WTC11 (cell line): ENCODE data around the gene AKT3. TPM values are rescaled to one million over a fixed set of nuclear protein-coding genes. Genes with fewer than 3 reads are reported as not detected.
"Not testable (repeated sequence)": the region's sequence is repeated elsewhere in the genome, so short reads cannot be mapped to it uniquely, and the experiment has no call there.

ENCODE experiments used
- ATAC-seq: fragments of 200-7000 bp; cut with Tn5 transposase; 2 replicates; pipeline ENCODE4 v1.10.0; 2021; ENCODE audit warnings: mild to moderate bottlenecking, moderate library complexity
- CTCF ChIA-PET: fragments of 300-600 bp; sonication (Branson Sonifier 250); formaldehyde crosslinking; loops from one replicate; lab custom pipeline; 2021; ENCODE audit warnings: antibody characterized with exemption; lab: Charles Lee
- POLR2A ChIA-PET: fragments of 350-600 bp; sonication (Branson Sonifier 250); formaldehyde crosslinking; loops from one replicate; lab custom pipeline; 2021; ENCODE audit warnings: antibody characterized with exemption; lab: Charles Lee
- DNase-seq: peaks from one replicate; pipeline ENCODE4 v3.0.0; 2021; ENCODE audit warnings: low spot score
- H3K27ac Mint-ChIP-seq: 2 replicates; pipeline ENCODE4 v1.8.0; 2021; ENCODE audit warnings: mixed read lengths
- H3K27me3 Mint-ChIP-seq: 2 replicates; pipeline ENCODE4 v1.8.0; 2021; ENCODE audit warnings: low read depth, mild to moderate bottlenecking, moderate library complexity, mixed read lengths
- H3K36me3 Mint-ChIP-seq: 2 replicates; pipeline ENCODE4 v1.8.0; 2021; ENCODE audit warnings: mixed read lengths
- H3K4me1 Mint-ChIP-seq: 2 replicates; pipeline ENCODE4 v1.8.0; 2022; ENCODE audit warnings: mixed read lengths
- H3K4me3 Mint-ChIP-seq: 2 replicates; pipeline ENCODE4 v1.8.0; 2021; ENCODE audit warnings: mild to moderate bottlenecking, moderate library complexity, mixed read lengths
- H3K9me3 Mint-ChIP-seq: 2 replicates; pipeline ENCODE4 v1.8.0; 2021; ENCODE audit warnings: mixed read lengths
- ARID4B ChIP-seq: sonication (generic); formaldehyde crosslinking; IDR thresholded peaks from 2 replicates; pipeline ENCODE4 v1.8.0; 2023; ENCODE audit warnings: missing genetic modification reagents, mild to moderate bottlenecking, borderline replicate concordance
- ATF1 ChIP-seq: sonication (generic); formaldehyde crosslinking; IDR thresholded peaks from 2 replicates; pipeline ENCODE4 v1.8.1; 2023; ENCODE audit warnings: mild to moderate bottlenecking, moderate library complexity, missing genetic modification reagents
- E2F5 ChIP-seq: sonication (generic); formaldehyde crosslinking; IDR thresholded peaks from 2 replicates; pipeline ENCODE4 v1.8.1; 2022; ENCODE audit warnings: mild to moderate bottlenecking, moderate library complexity, missing genetic modification reagents
- ERG ChIP-seq: fragments of 250-450 bp; sonication (Bioruptor Pico); IDR thresholded peaks from 2 replicates; pipeline ENCODE4 v1.8.0; 2021; ENCODE audit warnings: mild to moderate bottlenecking
- ESRRA ChIP-seq: sonication (generic); formaldehyde crosslinking; IDR thresholded peaks from 2 replicates; pipeline ENCODE4 v1.8.1; 2022; ENCODE audit warnings: mild to moderate bottlenecking, missing genetic modification reagents, borderline replicate concordance
- JUN ChIP-seq: sonication (generic); formaldehyde crosslinking; IDR thresholded peaks from 2 replicates; pipeline ENCODE4 v1.8.0; 2023; ENCODE audit warnings: mild to moderate bottlenecking, missing genetic modification reagents
- KAT7 ChIP-seq: sonication (generic); formaldehyde crosslinking; IDR thresholded peaks from 2 replicates; pipeline ENCODE4 v1.8.1; 2023; ENCODE audit warnings: missing genetic modification reagents, mild to moderate bottlenecking, borderline replicate concordance
- NFYB ChIP-seq: sonication (generic); formaldehyde crosslinking; conservative IDR thresholded peaks from 2 replicates; pipeline ENCODE4 v1.8.0; 2022; ENCODE audit warnings: low read depth, missing genetic modification reagents
- NR1H2 ChIP-seq: sonication (generic); formaldehyde crosslinking; IDR thresholded peaks from 2 replicates; pipeline ENCODE4 v1.9.0; 2021; ENCODE audit warnings: mild to moderate bottlenecking, moderate library complexity, missing genetic modification reagents
- NR3C1 ChIP-seq: sonication (generic); formaldehyde crosslinking; conservative IDR thresholded peaks from 2 replicates; pipeline ENCODE4 v1.8.1; 2023; ENCODE audit warnings: low read depth, mild to moderate bottlenecking, missing genetic modification reagents
- RELA ChIP-seq: sonication (generic); formaldehyde crosslinking; IDR thresholded peaks from 2 replicates; pipeline ENCODE4 v1.8.1; 2022; ENCODE audit warnings: missing genetic modification reagents, mild to moderate bottlenecking, borderline replicate concordance
- TP53 ChIP-seq: sonication (generic); formaldehyde crosslinking; IDR thresholded peaks from 2 replicates; pipeline ENCODE4 v1.8.1; 2023; ENCODE audit warnings: mild to moderate bottlenecking, missing genetic modification reagents
- ZBTB43 ChIP-seq: sonication (generic); formaldehyde crosslinking; IDR thresholded peaks from 2 replicates; pipeline ENCODE4 v1.8.1; 2023; ENCODE audit warnings: mild to moderate bottlenecking, missing genetic modification reagents
- ZNF138 ChIP-seq: sonication (generic); formaldehyde crosslinking; conservative IDR thresholded peaks from 2 replicates; pipeline ENCODE4 v1.8.1; 2022; ENCODE audit warnings: mild to moderate bottlenecking, moderate library complexity, missing genetic modification reagents
- ZNF263 ChIP-seq: sonication (generic); formaldehyde crosslinking; IDR thresholded peaks from 2 replicates; pipeline ENCODE4 v1.8.1; 2022; ENCODE audit warnings: low read depth, mild to moderate bottlenecking, moderate library complexity, missing genetic modification reagents
- ZNF423 ChIP-seq: fragments of 250-450 bp; sonication (Bioruptor Pico); IDR thresholded peaks from 2 replicates; pipeline ENCODE4 v2.1.2; 2022; ENCODE audit warnings: mild to moderate bottlenecking, moderate library complexity
- ZNF425 ChIP-seq: fragments of 250-450 bp; sonication (Bioruptor Pico); conservative IDR thresholded peaks from 2 replicates; pipeline ENCODE4 v1.9.0; 2021; ENCODE audit warnings: mild to moderate bottlenecking
- ZSCAN18 ChIP-seq: fragments of 250-450 bp; sonication (Bioruptor Pico); IDR thresholded peaks from 2 replicates; pipeline ENCODE4 v2.1.2; 2022; ENCODE audit warnings: mild to moderate bottlenecking, moderate library complexity
- total RNA-seq: library from RNA; stranded (reverse); gene quantifications from 3 replicates; pipeline ENCODE4 v1.2.3, GENCODE V29; 2021

Gene AKT3
- total RNA-seq, 1 experiment from 2014 or later = 38.5 TPM

GRCh38 chr1:243814718-243815117 lies 35.3 kb downstream of the AKT3 start (continued):
- no peak for TF ChIP-seq ARID4B (CRISPR knock-in tag)
- TF ChIP-seq ESRRA (CRISPR knock-in tag) = no peak
- TF ChIP-seq ATF1 (CRISPR knock-in tag) = no peak
- no peak for TF ChIP-seq TP53 (CRISPR knock-in tag)
- no peak for TF ChIP-seq NFYB
- no peak for TF ChIP-seq ZNF263 (CRISPR knock-in tag)
- no peak for TF ChIP-seq E2F5
- TF ChIP-seq JUN = no peak
- TF ChIP-seq ZNF425 (CRISPR knock-in tag) = no peak
- TF ChIP-seq, all 79 proteins: peak for 0

- Mint-ChIP-seq H3K9me3 (peaks cover 41% of the 10 kb centered on the region), H3K36me3 (peaks cover 45% of the 10 kb centered on the region)
- ATAC-seq, H3K4me1 Mint-ChIP-seq, CTCF ChIA-PET, H3K27ac Mint-ChIP-seq, POLR2A ChIA-PET, DNase-seq, H3K27me3 Mint-ChIP-seq, H3K4me3 Mint-ChIP-seq: not testable (repeated sequence)
These were observed 42.7 kb downstream of the AKT3 start for GRCh38 chr1:243807346-243807745.

- Mint-ChIP-seq H3K9me3 (peaks cover 39% of the 10 kb centered on the region), H3K4me1 (no peaks in the 10 kb centered on the region), H3K27me3 (no peaks in the 10 kb centered on the region), H3K27ac (no peak overlapping the region), H3K4me3 (no peak overlapping the region), H3K36me3 (peaks cover 39% of the 10 kb centered on the region)
- no peak for DNase-seq
- CTCF ChIA-PET = no interaction called here
- POLR2A ChIA-PET = no interaction called here
- TF ChIP-seq NR1H2 (CRISPR knock-in tag) = no peak
- TF ChIP-seq KAT7 (CRISPR knock-in tag) = no peak
- TF ChIP-seq NFYB = no peak
- TF ChIP-seq ZBTB43 = no peak
- no peak for TF ChIP-seq ZSCAN18
- no peak for TF ChIP-seq NR3C1 (CRISPR knock-in tag)
- TF ChIP-seq TP53 (CRISPR knock-in tag) = no peak
- no peak for TF ChIP-seq E2F5
- TF ChIP-seq ZNF138 = no peak
- TF ChIP-seq RELA (CRISPR knock-in tag) = no peak
- TF ChIP-seq ZNF423 (CRISPR knock-in tag) = no peak
- no peak for TF ChIP-seq ERG (CRISPR knock-in tag)
- no peak for ATAC-seq
These were observed 43.7 kb downstream of the AKT3 start for GRCh38 chr1:243806310-243806709.
